A673 (cell line): ENCODE data around the gene CCDC136.

Source experiments
- EZH2 ChIP-seq: fragments of 200-600 bp; sonication (generic); IDR thresholded peaks from 2 replicates; pipeline ENCODE4 v1.6.1; 2017; ENCODE audit warnings: borderline replicate concordance, low read depth, mild to moderate bottlenecking, mixed read lengths, antibody characterized with exemption, low read length; ENCODE audit not compliant: poor library complexity, severe bottlenecking
- TF ChIP-seq, protein P1 (sequence below): fragments of 300-800, 200-600 bp; sonication (generic); conservative IDR thresholded peaks from 2 replicates; pipeline ENCODE4 v1.5.1; 2017; ENCODE audit warnings: low read depth, mild to moderate bottlenecking, antibody characterized with exemption, low read length, moderate library complexity, mixed read lengths

DNA sequence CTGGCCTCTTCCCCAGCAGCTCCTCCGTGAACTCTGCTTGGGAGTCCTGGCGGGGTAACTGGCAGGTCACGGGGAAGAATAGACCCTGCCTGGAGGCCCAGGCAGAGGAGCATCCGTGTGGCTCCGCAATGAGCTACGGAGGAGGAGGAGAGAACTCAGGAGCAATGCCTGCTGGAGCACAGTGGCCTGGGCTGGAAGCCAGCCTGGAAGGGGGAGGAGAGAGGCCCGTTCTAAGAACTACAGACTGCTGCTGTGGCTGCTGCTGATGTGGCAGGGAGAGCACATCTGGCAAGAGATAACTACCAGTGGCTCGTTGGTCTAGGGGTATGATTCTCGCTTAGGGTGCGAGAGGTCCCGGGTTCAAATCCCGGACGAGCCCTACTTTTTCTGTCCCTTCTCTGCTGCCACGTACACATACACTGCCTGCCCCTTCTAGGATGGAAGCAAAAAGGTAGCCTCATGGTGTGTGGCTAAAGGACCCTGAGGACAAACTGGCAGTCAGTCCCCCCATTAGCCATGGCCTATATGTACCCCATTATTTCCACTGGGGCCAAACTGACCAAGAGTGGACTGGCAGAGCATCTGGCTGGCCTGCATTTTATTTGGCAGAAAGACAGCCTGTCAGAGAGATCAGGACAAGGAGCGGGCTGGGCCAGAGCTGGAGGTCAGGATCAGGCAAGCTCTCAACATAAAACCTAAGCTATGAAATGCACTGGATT, 8.5 kb upstream of the CCDC136 start:
- TF ChIP-seq, protein P1, sequence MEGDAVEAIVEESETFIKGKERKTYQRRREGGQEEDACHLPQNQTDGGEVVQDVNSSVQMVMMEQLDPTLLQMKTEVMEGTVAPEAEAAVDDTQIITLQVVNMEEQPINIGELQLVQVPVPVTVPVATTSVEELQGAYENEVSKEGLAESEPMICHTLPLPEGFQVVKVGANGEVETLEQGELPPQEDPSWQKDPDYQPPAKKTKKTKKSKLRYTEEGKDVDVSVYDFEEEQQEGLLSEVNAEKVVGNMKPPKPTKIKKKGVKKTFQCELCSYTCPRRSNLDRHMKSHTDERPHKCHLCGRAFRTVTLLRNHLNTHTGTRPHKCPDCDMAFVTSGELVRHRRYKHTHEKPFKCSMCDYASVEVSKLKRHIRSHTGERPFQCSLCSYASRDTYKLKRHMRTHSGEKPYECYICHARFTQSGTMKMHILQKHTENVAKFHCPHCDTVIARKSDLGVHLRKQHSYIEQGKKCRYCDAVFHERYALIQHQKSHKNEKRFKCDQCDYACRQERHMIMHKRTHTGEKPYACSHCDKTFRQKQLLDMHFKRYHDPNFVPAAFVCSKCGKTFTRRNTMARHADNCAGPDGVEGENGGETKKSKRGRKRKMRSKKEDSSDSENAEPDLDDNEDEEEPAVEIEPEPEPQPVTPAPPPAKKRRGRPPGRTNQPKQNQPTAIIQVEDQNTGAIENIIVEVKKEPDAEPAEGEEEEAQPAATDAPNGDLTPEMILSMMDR: no peak
- TF ChIP-seq EZH2: no peak
